Stimulated activated CD4-positive, alpha-beta T cell treated with anti-CD3 and anti-CD28 coated beads, Interleukin-2, amount 100 ng/mL, for 48 hours (primary cell): ENCODE measurements around the gene AHCYL1.
A peak's percentile ranks its signal among the peaks of the same experiment; 100 is the strongest.
"Not testable (repeated sequence)": the region's sequence is repeated elsewhere in the genome, so short reads cannot be mapped to it uniquely, and the experiment has no call there.

Experiments used
- DNase-seq, 2 donors: peaks; one replicate each; pipeline ENCODE4 v3.0.0-alpha.2; 2020

Gene AHCYL1

GRCh38 chr1:109984456-109985246 lies at the start of gene AHCYL1:
TSS of gene AHCYL1 (plus strand) at chr1:109984765. CDS start at chr1:109985053, 288 bp downstream.
- DNase-seq: peak; percentile 98 to 99

- DNase-seq: no peak
Measured at GRCh38 chr1:109935451-109935900, 49.1 kb upstream of the AHCYL1 start.

- no peak for DNase-seq
Measured at GRCh38 chr1:109937738-109938137, 46.8 kb upstream of the AHCYL1 start.

GRCh38 chr1:109938556-109938955 lies 46.0 kb upstream of the AHCYL1 start:
- DNase-seq: no peak

GRCh38 chr1:109942434-109942833 lies 42.1 kb upstream of the AHCYL1 start:
- DNase-seq: no peak

GRCh38 chr1:109944541-109944940 lies 40.0 kb upstream of the AHCYL1 start:
- DNase-seq: no peak

- no peak for DNase-seq
Measured at GRCh38 chr1:109946511-109946910, 38.1 kb upstream of the AHCYL1 start.

- no peak for DNase-seq
Measured at GRCh38 chr1:109947582-109948284, 36.8 kb upstream of the AHCYL1 start.

- no peak for DNase-seq
Measured at GRCh38 chr1:109948285-109948630, 36.3 kb upstream of the AHCYL1 start.

- DNase-seq: no peak
Measured at GRCh38 chr1:109950038-109950437, 34.5 kb upstream of the AHCYL1 start.

- no peak for DNase-seq
Measured at GRCh38 chr1:109950509-109950908, 34.1 kb upstream of the AHCYL1 start.

- DNase-seq: not testable (repeated sequence)
Measured at GRCh38 chr1:109951501-109951900, 33.1 kb upstream of the AHCYL1 start.

GRCh38 chr1:109954041-109954512 lies 30.5 kb upstream of the AHCYL1 start:
- DNase-seq: no peak

GRCh38 chr1:109959632-109959973 lies 25.0 kb upstream of the AHCYL1 start:
- no peak for DNase-seq

- no peak for DNase-seq
Measured at GRCh38 chr1:109959974-109960744, 24.4 kb upstream of the AHCYL1 start.

GRCh38 chr1:109960745-109961094 lies 23.8 kb upstream of the AHCYL1 start:
- no peak for DNase-seq

- no peak for DNase-seq
Measured at GRCh38 chr1:109963864-109964263, 20.7 kb upstream of the AHCYL1 start.

- no peak for DNase-seq
Measured at GRCh38 chr1:109969146-109969829, 15.3 kb upstream of the AHCYL1 start.

GRCh38 chr1:109969907-109970306 lies 14.7 kb upstream of the AHCYL1 start:
- DNase-seq: no peak

- no peak for DNase-seq
Measured at GRCh38 chr1:109971559-109971958, 13.0 kb upstream of the AHCYL1 start.

- DNase-seq: no peak
Measured at GRCh38 chr1:109974191-109974590, 10.4 kb upstream of the AHCYL1 start.

- no peak for DNase-seq
Measured at GRCh38 chr1:109975718-109976117, 8.8 kb upstream of the AHCYL1 start.

GRCh38 chr1:109976762-109977161 lies 7.8 kb upstream of the AHCYL1 start:
- DNase-seq: no peak
